ENCODE data around the gene DPH2.

DNA sequence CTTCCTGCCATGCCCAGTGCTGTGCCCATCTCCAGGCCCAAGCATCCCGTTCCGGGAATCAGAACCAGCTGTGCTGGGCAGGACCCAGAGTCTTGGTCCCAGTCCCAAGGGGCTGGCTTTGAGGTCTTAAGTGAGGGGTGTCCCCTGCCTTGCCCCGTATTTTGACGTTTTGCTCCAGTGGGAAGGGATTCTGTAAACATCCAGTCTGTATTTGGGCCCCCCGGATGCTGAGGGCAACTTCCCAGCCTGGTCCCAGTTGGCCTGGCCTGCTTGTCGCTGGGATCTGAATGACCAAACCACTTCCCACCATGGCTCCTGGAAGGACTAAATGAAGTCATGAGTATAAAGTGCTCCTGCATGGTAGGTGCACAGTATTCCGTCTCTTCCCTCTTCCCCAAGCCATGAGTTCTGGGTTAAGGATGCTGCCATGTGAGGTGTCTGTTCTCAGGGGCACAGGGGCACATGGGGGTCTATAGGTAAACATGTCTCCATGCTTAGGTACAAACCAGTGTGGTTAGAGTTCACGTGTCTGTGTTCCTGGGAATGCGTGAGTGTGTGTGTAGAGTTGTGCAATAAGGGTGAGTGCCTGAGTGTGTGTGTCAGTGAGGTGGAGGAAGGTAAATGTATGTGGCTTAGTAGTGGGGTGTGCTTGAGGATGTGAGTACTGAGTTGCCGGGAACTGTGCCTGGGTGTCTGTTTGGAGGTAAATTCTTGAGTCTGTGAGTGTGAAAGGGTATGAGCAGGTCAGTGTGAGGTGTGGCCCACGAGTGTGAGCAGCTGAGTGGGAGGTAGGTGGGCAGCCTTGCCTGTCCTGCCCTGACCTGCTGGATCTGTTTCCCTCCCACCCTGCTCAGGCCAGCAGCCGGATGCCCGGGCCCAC, 10.7 kb downstream of the DPH2 start:
- TF ChIP-seq, protein P1, sequence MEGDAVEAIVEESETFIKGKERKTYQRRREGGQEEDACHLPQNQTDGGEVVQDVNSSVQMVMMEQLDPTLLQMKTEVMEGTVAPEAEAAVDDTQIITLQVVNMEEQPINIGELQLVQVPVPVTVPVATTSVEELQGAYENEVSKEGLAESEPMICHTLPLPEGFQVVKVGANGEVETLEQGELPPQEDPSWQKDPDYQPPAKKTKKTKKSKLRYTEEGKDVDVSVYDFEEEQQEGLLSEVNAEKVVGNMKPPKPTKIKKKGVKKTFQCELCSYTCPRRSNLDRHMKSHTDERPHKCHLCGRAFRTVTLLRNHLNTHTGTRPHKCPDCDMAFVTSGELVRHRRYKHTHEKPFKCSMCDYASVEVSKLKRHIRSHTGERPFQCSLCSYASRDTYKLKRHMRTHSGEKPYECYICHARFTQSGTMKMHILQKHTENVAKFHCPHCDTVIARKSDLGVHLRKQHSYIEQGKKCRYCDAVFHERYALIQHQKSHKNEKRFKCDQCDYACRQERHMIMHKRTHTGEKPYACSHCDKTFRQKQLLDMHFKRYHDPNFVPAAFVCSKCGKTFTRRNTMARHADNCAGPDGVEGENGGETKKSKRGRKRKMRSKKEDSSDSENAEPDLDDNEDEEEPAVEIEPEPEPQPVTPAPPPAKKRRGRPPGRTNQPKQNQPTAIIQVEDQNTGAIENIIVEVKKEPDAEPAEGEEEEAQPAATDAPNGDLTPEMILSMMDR (IDR thresholded peaks at IDR 0.05; ENCODE audit: borderline replicate concordance, extremely low read depth, low read length, poor library complexity, severe bottlenecking): no peak
- TF ChIP-seq EZH2 (IDR thresholded peaks at IDR 0.05; ENCODE audit: borderline replicate concordance, low read depth, low read length, severe bottlenecking): no peak

Measured in DND-41 (cell line).